CD4-positive, alpha-beta T cell treated with Interferon alpha-2 for 1 hour (primary cell): ENCODE measurements around the gene EPB41L4A.

ENCODE experiments used
- DNase-seq, 2 donors: peaks; one replicate each; pipeline ENCODE4 v3.0.0-alpha.2; 2020 to 2022

EPB41L4A gene

GRCh38 chr5:112353678-112354077, 65.4 kb downstream of the EPB41L4A start:
- DNase-seq = no peak

- no peak for DNase-seq
Measured at GRCh38 chr5:112351225-112351624, 67.9 kb downstream of the EPB41L4A start.

GRCh38 chr5:112350626-112351025, 68.5 kb downstream of the EPB41L4A start:
- DNase-seq = no peak

- DNase-seq = no peak
Measured at GRCh38 chr5:112349371-112349770, 69.7 kb downstream of the EPB41L4A start.

GRCh38 chr5:112348915-112349314, 70.2 kb downstream of the EPB41L4A start:
- DNase-seq = no peak

- no peak for DNase-seq
Measured at GRCh38 chr5:112348387-112348786, 70.7 kb downstream of the EPB41L4A start.

- DNase-seq = no peak
Measured at GRCh38 chr5:112346411-112347044, 72.5 kb downstream of the EPB41L4A start.

- DNase-seq = no peak
Measured at GRCh38 chr5:112344540-112344939, 74.5 kb downstream of the EPB41L4A start.

GRCh38 chr5:112342389-112342788, 76.7 kb downstream of the EPB41L4A start:
- no peak for DNase-seq

GRCh38 chr5:112339761-112340160, 79.3 kb downstream of the EPB41L4A start:
- no peak for DNase-seq

- DNase-seq = no peak
Measured at GRCh38 chr5:112338681-112339337, 80.3 kb downstream of the EPB41L4A start.

GRCh38 chr5:112333331-112333781, 85.7 kb downstream of the EPB41L4A start:
- DNase-seq = no peak

- DNase-seq = no peak
Measured at GRCh38 chr5:112331892-112332291, 87.2 kb downstream of the EPB41L4A start.

GRCh38 chr5:112329419-112330090, 89.5 kb downstream of the EPB41L4A start:
- peak in 1 of 2 donors; percentile 10 for DNase-seq

GRCh38 chr5:112323166-112323565, 95.9 kb downstream of the EPB41L4A start:
- DNase-seq = no peak

- DNase-seq = no peak
Measured at GRCh38 chr5:112320408-112320807, 98.7 kb downstream of the EPB41L4A start.

- DNase-seq = no peak
Measured at GRCh38 chr5:112318346-112318745, 100.7 kb downstream of the EPB41L4A start.

- DNase-seq = no peak
Measured at GRCh38 chr5:112317866-112318265, 101.2 kb downstream of the EPB41L4A start.

- DNase-seq = no peak
Measured at GRCh38 chr5:112316731-112317130, 102.3 kb downstream of the EPB41L4A start.

- DNase-seq = no peak
Measured at GRCh38 chr5:112316006-112316405, 103.1 kb downstream of the EPB41L4A start.

GRCh38 chr5:112312295-112313275, 106.5 kb downstream of the EPB41L4A start:
- no peak for DNase-seq

- no peak for DNase-seq
Measured at GRCh38 chr5:112310746-112311145, 108.3 kb downstream of the EPB41L4A start.

GRCh38 chr5:112308608-112309007, 110.5 kb downstream of the EPB41L4A start:
- DNase-seq = no peak
